Upper lobe of left lung (tissue), 6 donors: ENCODE measurements around the gene PRR23E. TPM values are rescaled to one million over a fixed set of nuclear protein-coding genes. Genes with fewer than 3 reads are reported as not detected.

Source experiments
- ATAC-seq, 2 donors: fragments of 200-7000 bp; cut with Tn5 transposase; one replicate each; pipeline ENCODE4 v1.9.1; 2022; ENCODE audit warnings: mild to moderate bottlenecking in 2 of 2, moderate library complexity in 2 of 2; ENCODE audit not compliant: low FRiP score in 2 of 2
- DNase-seq, 2 donors: peaks; one replicate each; pipeline ENCODE4 v3.0.0-alpha.2; 2019 to 2020
- H3K27ac ChIP-seq, 4 donors: fragments of 200-600 bp; sonication (generic); one replicate each; pipeline ENCODE4 v1.5.1; 2016 to 2019
- H3K27me3 ChIP-seq, 4 donors: fragments of 200-600 bp; sonication (generic); one replicate each; pipeline ENCODE4 v1.5.1; 2017 to 2019
- H3K36me3 ChIP-seq, 4 donors: fragments of 200-600 bp; sonication (generic); one replicate each; pipeline ENCODE4 v1.5.1; 2016 to 2019
- H3K4me1 ChIP-seq, 4 donors: fragments of 200-600 bp; sonication (generic); one replicate each; pipeline ENCODE4 v1.5.1; 2018 to 2019
- H3K4me3 ChIP-seq, 4 donors: fragments of 200-600 bp; sonication (generic); one replicate each; pipeline ENCODE4 v1.5.1; 2017 to 2019; ENCODE audit warnings: mild to moderate bottlenecking in 2 of 4, moderate library complexity in 1 of 4
- H3K9me3 ChIP-seq, 4 donors: fragments of 200-600 bp; sonication (generic); one replicate each; pipeline ENCODE4 v1.5.1; 2018 to 2019
- EP300 ChIP-seq, 4 donors: sonication (generic); formaldehyde crosslinking; IDR thresholded peaks; one replicate each; pipeline ENCODE4 v1.5.1; 2017; ENCODE audit warnings: antibody characterized with exemption in 4 of 4, control low read depth in 2 of 4
- POLR2A ChIP-seq, 4 donors: fragments of 450-650 bp; IDR thresholded peaks; one replicate each; pipeline ENCODE4 v1.5.1; 2016 to 2017; ENCODE audit warnings: antibody characterized with exemption in 4 of 4, mild to moderate bottlenecking in 2 of 4
- POLR2AphosphoS5 ChIP-seq, 2 donors: sonication (generic); formaldehyde crosslinking; IDR thresholded peaks; one replicate each; pipeline ENCODE4 v1.5.1; 2017; ENCODE audit warnings: antibody characterized with exemption in 2 of 2
- WGBS, 2 donors: methylation state at CpG; one replicate each; pipeline ENCODE4 v1.1.5; 2017 to 2018; 5-methylcytosine and 5-hydroxymethylcytosine counted together
- total RNA-seq, 6 donors: library from RNA; depleted of rRNA in 4 of 6; stranded (reverse); fragments of >200 nt in 4 of 6; gene quantifications; one replicate each; pipeline versions ENCODE4 v1.1.0 to v1.2.1, GENCODE V29; 2016 to 2021
- TF ChIP-seq, protein P1 (sequence below), 6 experiments: fragments of 450-650 bp in 4 of 6; fragments of 200-600 bp in 2 of 6; sonication (generic) in 2 of 6; IDR thresholded peaks; one replicate each; pipeline ENCODE4 v1.5.1; 2016 to 2019; ENCODE audit warnings: antibody characterized with exemption in 6 of 6
- donor health status: DM: no; HTN: no; CAD: no; lungs with moderate emphysema.
- donor health status: DM: no; HTN: yes; CAD: no; lungs with severe emphysema.

Gene PRR23E
- total RNA-seq, 6 donors from 2014 or later: not detected

DNA sequence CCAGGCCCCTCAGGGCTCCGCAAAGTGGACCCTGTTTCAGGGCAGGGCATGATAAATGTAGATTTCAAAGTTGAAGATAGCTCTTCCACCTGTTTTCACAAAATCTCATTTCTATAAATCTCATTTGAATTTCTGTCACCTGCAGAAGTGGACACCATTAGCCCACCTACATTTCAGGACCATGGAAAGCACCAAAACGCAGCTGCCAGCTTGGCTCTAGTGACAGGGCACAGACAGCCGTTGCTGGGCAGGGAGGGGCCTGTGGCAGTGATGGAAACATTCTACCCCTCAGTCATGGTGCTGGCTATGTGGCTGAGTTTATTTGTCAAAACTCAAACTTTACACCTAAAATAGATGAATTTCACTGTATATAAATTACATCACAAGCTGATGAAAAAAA, 40.4 kb downstream of the PRR23E start:
- no peaks in the 10 kb centered on the region for H3K36me3 ChIP-seq
- no peaks in the 10 kb centered on the region for H3K4me1 ChIP-seq
- H3K4me3 ChIP-seq: no peak overlapping the region
- TF ChIP-seq EP300 (IDR thresholded peaks at IDR 0.05) (no peak), POLR2AphosphoS5 (IDR thresholded peaks at IDR 0.05) (no peak), POLR2A (IDR thresholded peaks at IDR 0.05) (no peak)
- TF ChIP-seq, protein P1, sequence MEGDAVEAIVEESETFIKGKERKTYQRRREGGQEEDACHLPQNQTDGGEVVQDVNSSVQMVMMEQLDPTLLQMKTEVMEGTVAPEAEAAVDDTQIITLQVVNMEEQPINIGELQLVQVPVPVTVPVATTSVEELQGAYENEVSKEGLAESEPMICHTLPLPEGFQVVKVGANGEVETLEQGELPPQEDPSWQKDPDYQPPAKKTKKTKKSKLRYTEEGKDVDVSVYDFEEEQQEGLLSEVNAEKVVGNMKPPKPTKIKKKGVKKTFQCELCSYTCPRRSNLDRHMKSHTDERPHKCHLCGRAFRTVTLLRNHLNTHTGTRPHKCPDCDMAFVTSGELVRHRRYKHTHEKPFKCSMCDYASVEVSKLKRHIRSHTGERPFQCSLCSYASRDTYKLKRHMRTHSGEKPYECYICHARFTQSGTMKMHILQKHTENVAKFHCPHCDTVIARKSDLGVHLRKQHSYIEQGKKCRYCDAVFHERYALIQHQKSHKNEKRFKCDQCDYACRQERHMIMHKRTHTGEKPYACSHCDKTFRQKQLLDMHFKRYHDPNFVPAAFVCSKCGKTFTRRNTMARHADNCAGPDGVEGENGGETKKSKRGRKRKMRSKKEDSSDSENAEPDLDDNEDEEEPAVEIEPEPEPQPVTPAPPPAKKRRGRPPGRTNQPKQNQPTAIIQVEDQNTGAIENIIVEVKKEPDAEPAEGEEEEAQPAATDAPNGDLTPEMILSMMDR (IDR thresholded peaks at IDR 0.05): no peak
- no peak overlapping the region for H3K27ac ChIP-seq
- WGBS, 2 donors: 41 to 43% methylated on average over 3 of the region's 3 CpGs
- DNase-seq (no peak), ATAC-seq (no peak)
- no peaks in the 10 kb centered on the region for H3K27me3 ChIP-seq
- peaks cover 0 to 7% (median 0%) of the 10 kb centered on the region in 4 donors for H3K9me3 ChIP-seq

DNA sequence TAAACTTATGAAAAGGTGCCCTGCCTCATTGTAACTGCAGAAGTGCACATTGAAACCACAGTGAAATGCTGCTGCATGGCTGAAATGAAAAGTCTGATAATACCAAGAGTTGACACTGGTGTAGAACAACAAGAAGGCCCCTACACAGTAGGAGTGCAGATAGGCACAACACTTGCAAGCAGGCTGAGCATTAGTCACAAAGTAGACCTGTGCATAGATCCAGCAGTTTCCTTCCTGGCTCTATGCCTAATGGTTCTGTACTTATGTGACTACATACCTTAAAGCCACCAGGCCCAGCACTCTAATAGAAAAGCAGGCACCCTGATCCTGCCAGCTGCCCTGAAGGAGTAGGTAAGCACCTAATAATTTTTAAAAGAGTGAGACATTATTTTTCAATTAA, 41.8 kb downstream of the PRR23E start:
- Histone ChIP-seq H3K4me3 (no peak overlapping the region), H3K36me3 (no peaks in the 10 kb centered on the region), H3K27me3 (no peaks in the 10 kb centered on the region), H3K9me3 (peaks cover 0 to 7% (median 0%) of the 10 kb centered on the region in 4 donors), H3K4me1 (no peaks in the 10 kb centered on the region), H3K27ac (no peak overlapping the region)
- ATAC-seq: no peak
- DNase-seq: no peak
- TF ChIP-seq, protein P1 (IDR thresholded peaks at IDR 0.05): no peak
- TF ChIP-seq EP300 (IDR thresholded peaks at IDR 0.05): no peak
- no peak for TF ChIP-seq POLR2A (IDR thresholded peaks at IDR 0.05)
- no peak for TF ChIP-seq POLR2AphosphoS5 (IDR thresholded peaks at IDR 0.05)

DNA sequence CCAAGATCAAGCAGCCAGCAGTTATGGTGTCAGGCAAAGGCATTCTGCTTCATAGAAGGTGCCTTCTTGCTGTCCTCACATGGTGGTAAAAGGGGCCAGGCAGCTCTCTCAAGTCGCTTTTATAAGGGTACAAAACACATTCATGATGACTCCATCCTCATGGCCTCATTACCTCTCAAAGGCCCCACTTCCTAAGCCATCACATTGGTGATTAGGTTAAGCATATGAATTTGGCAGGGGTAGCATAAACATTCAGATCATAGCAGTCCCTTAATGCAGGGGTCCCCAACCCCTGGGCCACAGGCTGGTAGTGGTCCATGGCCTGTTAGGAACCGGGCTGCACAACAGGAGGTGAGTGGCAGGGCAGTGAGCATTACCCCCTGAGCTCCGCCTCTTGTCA, 42.8 kb downstream of the PRR23E start:
- TF ChIP-seq, protein P1 (IDR thresholded peaks at IDR 0.05): no peak
- TF ChIP-seq POLR2A (IDR thresholded peaks at IDR 0.05) (no peak), POLR2AphosphoS5 (IDR thresholded peaks at IDR 0.05) (no peak), EP300 (IDR thresholded peaks at IDR 0.05) (no peak)
- DNase-seq: no peak
- Histone ChIP-seq H3K27me3 (no peaks in the 10 kb centered on the region), H3K4me3 (no peak overlapping the region), H3K27ac (no peak overlapping the region), H3K9me3 (peaks cover 0 to 7% (median 0%) of the 10 kb centered on the region in 4 donors), H3K4me1 (no peaks in the 10 kb centered on the region), H3K36me3 (no peaks in the 10 kb centered on the region)
- 83 to 93% methylated on average over 2 to 3 of the region's 3 CpGs for WGBS, 2 donors
- no peak for ATAC-seq

DNA sequence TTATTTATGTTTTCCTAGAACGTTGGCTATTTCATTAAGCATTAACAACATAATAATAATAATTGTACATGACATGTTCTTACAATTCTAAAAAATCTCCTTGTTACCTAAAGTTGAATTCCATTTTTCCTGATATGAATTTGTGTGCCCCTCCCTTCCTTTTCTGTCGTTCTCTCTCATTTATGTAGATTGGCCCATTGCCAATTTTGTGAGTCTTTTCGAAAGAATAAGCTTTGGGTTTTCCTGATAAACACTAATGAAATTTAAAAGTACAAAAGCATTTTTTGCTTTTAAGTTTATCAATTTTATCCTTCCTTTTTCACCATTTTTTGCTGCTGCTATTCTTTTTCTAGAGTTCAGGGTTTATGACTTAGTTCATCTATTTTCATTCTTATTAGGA, 44.9 kb downstream of the PRR23E start:
- no peaks in the 10 kb centered on the region for H3K27me3 ChIP-seq
- 14 to 44% methylated on average over 3 of the region's 3 CpGs for WGBS, 2 donors
- ATAC-seq: no peak
- H3K9me3 ChIP-seq: peaks cover 0 to 5% (median 0%) of the 10 kb centered on the region in 4 donors
- no peaks in the 10 kb centered on the region for H3K4me1 ChIP-seq
- no peak for DNase-seq
- H3K36me3 ChIP-seq: no peaks in the 10 kb centered on the region
- H3K4me3 ChIP-seq: no peak overlapping the region
- TF ChIP-seq, protein P1 (IDR thresholded peaks at IDR 0.05): no peak
- TF ChIP-seq EP300 (IDR thresholded peaks at IDR 0.05) (no peak), POLR2AphosphoS5 (IDR thresholded peaks at IDR 0.05) (no peak), POLR2A (IDR thresholded peaks at IDR 0.05) (no peak)
- H3K27ac ChIP-seq: no peak overlapping the region

DNA sequence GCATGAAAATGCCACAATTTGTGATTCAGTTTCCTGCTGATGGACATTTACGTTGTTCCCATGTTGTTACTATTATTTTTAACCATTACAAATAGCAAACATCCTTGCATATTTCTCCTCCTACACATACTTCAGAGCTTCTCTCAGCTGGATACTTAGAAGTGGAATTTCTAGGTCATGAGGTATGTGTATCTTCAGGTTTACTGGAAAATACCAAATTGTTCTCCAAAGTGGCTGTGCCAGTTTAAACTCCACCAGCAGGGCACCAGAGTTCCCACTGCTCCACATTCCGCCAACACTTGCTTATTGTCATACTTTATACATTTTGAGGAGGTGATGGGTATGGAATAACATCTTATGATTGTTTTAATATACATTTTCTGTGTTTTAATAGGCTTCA, 45.7 kb downstream of the PRR23E start:
- no peak for ATAC-seq

More for the DNA sequence above, 45.7 kb downstream of the PRR23E start:
- Histone ChIP-seq H3K36me3 (no peaks in the 10 kb centered on the region), H3K4me1 (no peaks in the 10 kb centered on the region), H3K27me3 (no peaks in the 10 kb centered on the region), H3K27ac (no peak overlapping the region), H3K4me3 (no peak overlapping the region), H3K9me3 (peaks cover 0 to 5% (median 0%) of the 10 kb centered on the region in 4 donors)
- TF ChIP-seq, protein P1 (IDR thresholded peaks at IDR 0.05): peak in 1 of 6 experiments; percentile 26
- TF ChIP-seq POLR2AphosphoS5 (IDR thresholded peaks at IDR 0.05): no peak
- no peak for DNase-seq
- WGBS, 2 donors: 55 to 69% methylated on average over 2 of the region's 2 CpGs
